Measurements from ENCODE around the gene RPS6KA2.
"Not testable (repeated sequence)": the region's sequence is repeated elsewhere in the genome, so short reads cannot be mapped to it uniquely, and the experiment has no call there.

The RPS6KA2 gene

DNA sequence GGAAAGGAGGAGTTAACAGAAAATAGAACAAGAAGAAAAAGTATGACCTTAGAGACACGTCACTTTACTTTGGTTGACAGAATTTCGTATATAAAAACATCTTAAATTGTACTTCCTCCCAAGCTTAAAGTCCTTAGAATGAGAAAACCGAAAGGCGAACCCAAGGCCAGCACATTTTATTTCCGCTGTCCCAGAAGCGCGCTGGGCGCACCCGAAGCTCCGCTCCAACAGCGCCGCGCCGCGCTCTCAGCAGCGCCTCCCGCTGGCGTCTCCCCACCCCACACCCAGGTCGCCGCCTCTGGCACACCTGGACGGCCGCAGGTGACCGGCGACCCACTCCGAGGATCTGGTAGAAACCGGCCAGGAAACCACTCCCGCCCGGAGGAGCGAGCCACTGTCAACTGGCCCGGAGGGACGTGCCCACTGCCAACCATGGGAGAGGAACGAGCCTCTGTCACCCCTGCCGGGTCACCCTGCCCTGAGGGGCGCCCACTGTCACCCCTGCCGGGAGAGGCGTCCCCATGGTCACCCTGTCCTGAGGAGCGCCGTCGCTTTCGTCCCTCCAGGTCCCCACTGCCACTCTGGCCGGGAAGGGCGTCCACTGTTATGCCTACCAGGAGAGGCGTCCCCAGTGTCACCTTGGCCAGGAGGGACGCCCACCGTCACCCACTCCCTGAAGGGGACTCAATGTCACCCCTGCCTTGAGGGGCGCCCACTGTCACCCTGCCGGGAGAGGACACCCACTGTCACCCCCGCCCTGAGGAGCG is 245.1 kb downstream of the RPS6KA2 start:
- H3K27me3 Mint-ChIP-seq, result no peaks in the 10 kb centered on the region
- no peaks in the 10 kb centered on the region for H3K9me3 Mint-ChIP-seq
- peaks cover 24% of the 10 kb centered on the region for H3K4me1 Mint-ChIP-seq
- DNase-seq, result peak; percentile 79
- H3K27ac Mint-ChIP-seq, result peak overlapping the region; percentile 90
- no peaks in the 10 kb centered on the region for H3K36me3 Mint-ChIP-seq
- CTCF ChIA-PET, result interaction anchor here (0.6 to 5.0 kb wide), 27 partner anchors 8 to 125 kb away, joined by 3 to 34 read pairs (median 4); partner anchors contain the start of genes PRR18 and SFT2D1
- H3K4me3 Mint-ChIP-seq, result peak overlapping the region; percentile 91

- Mint-ChIP-seq H3K36me3 (no peaks in the 10 kb centered on the region), H3K9me3 (no peaks in the 10 kb centered on the region), H3K4me1 (peaks cover 24% of the 10 kb centered on the region), H3K27me3 (no peaks in the 10 kb centered on the region), H3K27ac (peak overlapping the region; percentile 90), H3K4me3 (peak overlapping the region; percentile 91)
- CTCF ChIA-PET, result interaction anchor here (0.6 to 5.0 kb wide), 27 partner anchors 8 to 125 kb away, joined by 3 to 34 read pairs (median 4); partner anchors contain the start of genes PRR18 and SFT2D1
- DNase-seq, result no peak
Observed at GRCh38 chr6:166381381-166381732, 245.7 kb downstream of the RPS6KA2 start.

- H3K9me3 Mint-ChIP-seq, result no peaks in the 10 kb centered on the region
- no peak overlapping the region for H3K4me3 Mint-ChIP-seq
Observed at GRCh38 chr6:166379800-166380199, 247.3 kb downstream of the RPS6KA2 start.

GRCh38 chr6:166379103-166379586 is 247.9 kb downstream of the RPS6KA2 start:
- H3K27ac Mint-ChIP-seq, result no peak overlapping the region
- H3K4me1 Mint-ChIP-seq, result peaks cover 19% of the 10 kb centered on the region
- CTCF ChIA-PET, result interaction anchor here (0.7 to 5.0 kb wide), 8 partner anchors 20 to 146 kb away, joined by 3 to 34 read pairs (median 4); no protein-coding TSS in a partner anchor
- H3K4me3 Mint-ChIP-seq, result no peak overlapping the region
- DNase-seq, result no peak
- no peaks in the 10 kb centered on the region for H3K9me3 Mint-ChIP-seq
- no peaks in the 10 kb centered on the region for H3K36me3 Mint-ChIP-seq
- no peaks in the 10 kb centered on the region for H3K27me3 Mint-ChIP-seq

More at GRCh38 chr6:166379800-166380199, 247.3 kb downstream of the RPS6KA2 start:
- Mint-ChIP-seq H3K27me3 (no peaks in the 10 kb centered on the region), H3K27ac (no peak overlapping the region), H3K36me3 (no peaks in the 10 kb centered on the region), H3K4me1 (peaks cover 24% of the 10 kb centered on the region)
- DNase-seq, result no peak
- CTCF ChIA-PET, result interaction anchor here (0.8 to 5.0 kb wide), 5 partner anchors 20 to 146 kb away, joined by 3 to 34 read pairs (median 6); no protein-coding TSS in a partner anchor

DNA sequence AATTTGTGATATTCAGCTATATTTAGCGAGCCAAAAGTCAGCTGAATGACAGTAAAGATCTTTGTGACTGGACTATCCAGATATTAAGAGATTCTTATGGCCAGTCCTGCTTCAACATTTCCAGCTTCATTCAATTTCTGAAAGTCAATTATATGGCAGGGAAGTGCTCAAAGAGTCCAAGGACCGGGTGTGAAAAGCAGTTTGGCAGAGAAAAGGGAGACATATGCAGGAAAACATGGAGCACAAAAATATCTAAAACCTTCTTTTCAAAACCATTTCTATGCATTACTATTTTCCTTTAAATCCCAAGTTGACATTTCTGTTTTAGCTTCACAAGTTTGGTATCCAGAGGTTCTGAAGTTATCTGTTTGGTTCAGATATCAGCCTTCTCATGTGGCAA is 249.3 kb downstream of the RPS6KA2 start:
- no peaks in the 10 kb centered on the region for H3K9me3 Mint-ChIP-seq
- no peaks in the 10 kb centered on the region for H3K36me3 Mint-ChIP-seq
- H3K4me1 Mint-ChIP-seq, result peaks cover 13% of the 10 kb centered on the region
- no peak for DNase-seq
- no peak overlapping the region for H3K27ac Mint-ChIP-seq
- no peak overlapping the region for H3K4me3 Mint-ChIP-seq
- no peaks in the 10 kb centered on the region for H3K27me3 Mint-ChIP-seq
- CTCF ChIA-PET, result interaction anchor here (1.9 to 5.0 kb wide), 2 partner anchors 22 to 64 kb away, joined by 8 to 30 read pairs; no protein-coding TSS in a partner anchor

GRCh38 chr6:166375013-166375412 is 252.0 kb downstream of the RPS6KA2 start:
- H3K4me3 Mint-ChIP-seq, result no peak overlapping the region
- no peak for DNase-seq
- H3K27ac Mint-ChIP-seq, result no peak overlapping the region
- H3K9me3 Mint-ChIP-seq, result no peaks in the 10 kb centered on the region
- no peaks in the 10 kb centered on the region for H3K27me3 Mint-ChIP-seq
- H3K36me3 Mint-ChIP-seq, result no peaks in the 10 kb centered on the region
- H3K4me1 Mint-ChIP-seq, result peaks cover 3% of the 10 kb centered on the region
- CTCF ChIA-PET, result no interaction called here

DNA sequence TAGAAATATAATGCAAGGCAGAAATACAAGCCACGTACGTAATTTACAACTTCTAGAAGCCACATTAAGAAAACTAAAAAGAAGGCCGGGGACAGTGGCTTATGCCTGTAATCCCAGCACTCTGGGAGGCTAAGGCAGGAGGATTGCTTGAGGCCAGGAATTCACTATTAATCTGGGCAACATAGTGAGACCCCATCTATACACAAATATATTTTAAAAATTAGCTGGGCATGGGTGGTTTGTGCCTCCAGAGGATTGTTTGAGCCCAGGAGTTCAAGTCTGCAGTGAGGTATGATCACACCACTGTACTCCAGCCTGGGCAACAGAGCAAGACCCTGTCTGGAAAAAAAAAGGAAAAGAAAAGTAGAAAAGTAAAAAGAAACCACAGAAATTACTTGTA is 256.6 kb downstream of the RPS6KA2 start:
- Mint-ChIP-seq H3K36me3 (peaks cover 5% of the 10 kb centered on the region), H3K4me3 (no peak overlapping the region), H3K4me1 (peaks cover 4% of the 10 kb centered on the region), H3K27ac (no peak overlapping the region), H3K9me3 (no peaks in the 10 kb centered on the region), H3K27me3 (no peaks in the 10 kb centered on the region)
- CTCF ChIA-PET, result no interaction called here
- DNase-seq, result no peak

DNA sequence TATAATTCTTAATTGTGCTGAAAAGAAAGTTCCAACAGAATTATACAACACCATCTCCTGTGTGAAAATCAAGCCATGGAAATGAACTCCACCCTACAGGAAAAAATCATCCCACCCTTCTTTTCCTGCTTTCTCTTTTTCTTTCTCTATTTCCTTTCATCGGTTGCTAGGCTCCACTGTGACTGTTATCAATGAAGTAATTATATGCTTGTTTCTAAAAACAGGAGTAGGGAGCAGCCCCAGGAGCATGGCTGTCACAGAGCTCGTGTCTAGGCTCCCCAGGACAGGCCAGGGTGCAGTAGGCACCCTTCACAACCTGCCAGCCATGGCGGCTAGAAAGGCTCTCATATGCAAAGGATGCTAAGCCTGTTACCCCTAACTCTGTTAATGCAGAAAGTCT is 257.3 kb downstream of the RPS6KA2 start:
- Mint-ChIP-seq H3K9me3 (no peaks in the 10 kb centered on the region), H3K27ac (no peak overlapping the region), H3K36me3 (peaks cover 5% of the 10 kb centered on the region), H3K27me3 (no peaks in the 10 kb centered on the region), H3K4me3 (no peak overlapping the region), H3K4me1 (peaks cover 4% of the 10 kb centered on the region)
- DNase-seq, result no peak
- CTCF ChIA-PET, result no interaction called here

GRCh38 chr6:166366921-166367320 is 260.1 kb downstream of the RPS6KA2 start:
- Mint-ChIP-seq H3K36me3 (peaks cover 9% of the 10 kb centered on the region), H3K4me3 (no peak overlapping the region), H3K4me1 (peaks cover 4% of the 10 kb centered on the region), H3K27me3 (no peaks in the 10 kb centered on the region), H3K27ac (no peak overlapping the region), H3K9me3 (no peaks in the 10 kb centered on the region)
- no peak for DNase-seq
- CTCF ChIA-PET, result no interaction called here

GRCh38 chr6:166365806-166366205 is 261.2 kb downstream of the RPS6KA2 start:
- H3K9me3 Mint-ChIP-seq, result no peaks in the 10 kb centered on the region
- DNase-seq, result no peak
- no peak overlapping the region for H3K27ac Mint-ChIP-seq
- peaks cover 4% of the 10 kb centered on the region for H3K4me1 Mint-ChIP-seq
- CTCF ChIA-PET, result interaction anchor here (0.9 kb wide), 1 partner anchor 16 kb away, joined by 3 read pairs; no protein-coding TSS in a partner anchor
- peaks cover 9% of the 10 kb centered on the region for H3K36me3 Mint-ChIP-seq
- H3K4me3 Mint-ChIP-seq, result no peak overlapping the region
- no peaks in the 10 kb centered on the region for H3K27me3 Mint-ChIP-seq

- no peak for DNase-seq
- Mint-ChIP-seq H3K27ac (no peak overlapping the region), H3K4me3 (no peak overlapping the region), H3K27me3 (peaks cover 4% of the 10 kb centered on the region), H3K4me1 (peaks cover 4% of the 10 kb centered on the region), H3K36me3 (peaks cover 9% of the 10 kb centered on the region), H3K9me3 (no peaks in the 10 kb centered on the region)
- CTCF ChIA-PET, result interaction anchor here (0.9 kb wide), 1 partner anchor 16 kb away, joined by 3 read pairs; no protein-coding TSS in a partner anchor
Observed at GRCh38 chr6:166365221-166365620, 261.8 kb downstream of the RPS6KA2 start.

DNA sequence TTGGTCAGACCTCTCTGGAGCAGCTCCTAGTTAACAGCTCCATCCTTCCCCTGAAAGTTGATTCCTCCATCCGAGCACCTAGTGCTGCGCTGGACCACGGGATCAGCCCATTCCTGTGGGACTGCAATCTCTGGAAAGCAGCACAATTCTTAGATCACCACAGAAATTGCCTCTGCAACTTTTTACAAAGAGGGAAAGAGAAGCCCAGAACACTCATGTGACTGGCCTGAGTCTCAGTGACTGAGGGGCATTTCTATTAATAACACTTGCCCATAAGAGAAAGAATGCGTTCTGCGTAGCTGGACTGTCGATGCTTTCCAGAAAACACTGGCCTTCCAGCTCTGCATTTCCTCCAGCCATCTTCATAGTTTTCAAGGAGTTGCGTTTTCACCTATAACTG is 262.6 kb downstream of the RPS6KA2 start:
- DNase-seq, result no peak
- Mint-ChIP-seq H3K4me1 (no peaks in the 10 kb centered on the region), H3K4me3 (no peak overlapping the region), H3K36me3 (peaks cover 9% of the 10 kb centered on the region), H3K27ac (no peak overlapping the region), H3K9me3 (no peaks in the 10 kb centered on the region), H3K27me3 (peaks cover 9% of the 10 kb centered on the region)
- CTCF ChIA-PET, result no interaction called here

DNA sequence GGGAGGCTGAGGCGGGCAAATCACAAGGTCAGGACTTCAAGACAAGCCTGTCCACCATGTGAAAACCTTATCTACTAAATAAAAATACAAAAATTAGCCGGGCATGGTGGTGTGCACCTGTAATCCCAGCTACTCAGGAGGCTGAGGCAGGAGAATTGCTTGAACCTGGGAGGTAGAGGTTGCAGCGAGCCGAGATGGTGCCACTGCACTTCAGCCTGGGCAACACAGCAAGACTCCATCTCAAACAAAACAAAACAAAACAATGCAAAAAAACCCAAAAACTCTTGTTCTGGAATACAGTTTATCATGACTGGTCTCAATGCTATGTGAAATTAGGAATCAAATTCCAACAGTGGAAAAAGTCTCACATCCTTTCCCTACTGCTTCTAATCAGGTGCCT is 264.6 kb downstream of the RPS6KA2 start:
- H3K4me1 Mint-ChIP-seq, DNase-seq, CTCF ChIA-PET, H3K27ac Mint-ChIP-seq, H3K36me3 Mint-ChIP-seq, H3K4me3 Mint-ChIP-seq, H3K9me3 Mint-ChIP-seq: not testable (repeated sequence)
- H3K27me3 Mint-ChIP-seq, result peaks cover 23% of the 10 kb centered on the region

GRCh38 chr6:166361077-166361429 is 266.0 kb downstream of the RPS6KA2 start:
- Mint-ChIP-seq H3K4me1 (no peaks in the 10 kb centered on the region), H3K27me3 (peaks cover 31% of the 10 kb centered on the region), H3K4me3 (no peak overlapping the region), H3K36me3 (peaks cover 6% of the 10 kb centered on the region), H3K27ac (no peak overlapping the region), H3K9me3 (no peaks in the 10 kb centered on the region)
- CTCF ChIA-PET, result no interaction called here
- DNase-seq, result no peak
